CD4-positive, alpha-beta T cell (primary cell): ENCODE measurements around the gene PTGER1. TPM values are rescaled to one million over a fixed set of nuclear protein-coding genes. Genes with fewer than 3 reads are reported as not detected.

Source experiments
- ATAC-seq: fragments of 200-7000 bp; cut with Tn5 transposase; one replicate; pipeline ENCODE4 v1.10.0; 2022; ENCODE audit warnings: mild to moderate bottlenecking; ENCODE audit not compliant: poor library complexity
- CTCF ChIA-PET: fragments of 350-600 bp; sonication (Branson Sonifier 250); formaldehyde crosslinking; loops from one replicate; lab custom pipeline; 2021; ENCODE audit warnings: antibody characterized with exemption, inconsistent platforms; lab: Charles Lee
- POLR2A ChIA-PET: fragments of 350-600 bp; sonication (Branson Sonifier 250); formaldehyde crosslinking; loops from one replicate; lab custom pipeline; 2021; ENCODE audit warnings: antibody characterized with exemption, inconsistent platforms; lab: Charles Lee
- DNase-seq, 14 experiments: peaks; one replicate each; pipeline ENCODE4 v3.0.0-alpha.2; 2013 to 2020; ENCODE audit warnings: mixed read lengths in 2 of 14
- H3K27ac ChIP-seq, 2 donors: one replicate each; pipeline versions ENCODE4 v1.5.1 to v1.7.0; 2013; ENCODE audit warnings: low read length in 2 of 2, low read depth in 1 of 2, mild to moderate bottlenecking in 1 of 2
- H3K27me3 ChIP-seq, 2 experiments: 1 replicate in 1 of 2; 2 replicates in 1 of 2; pipeline versions ENCODE4 v1.6.1 to v1.7.0; 2013; ENCODE audit warnings: low read length in 2 of 2, control low read depth in 1 of 2, mild to moderate bottlenecking in 1 of 2, moderate library complexity in 1 of 2; ENCODE audit not compliant: insufficient read depth in 2 of 2, control insufficient read depth in 1 of 2
- H3K36me3 ChIP-seq: one replicate; pipeline ENCODE4 v1.6.1; 2013; ENCODE audit warnings: low read length, control low read depth; ENCODE audit not compliant: insufficient read depth
- H3K4me1 ChIP-seq: one replicate; pipeline ENCODE4 v1.6.1; 2013; ENCODE audit warnings: low read length, control low read depth; ENCODE audit not compliant: insufficient read depth
- H3K4me3 ChIP-seq: one replicate; pipeline ENCODE4 v1.5.1; 2013; ENCODE audit warnings: mild to moderate bottlenecking, low read length, moderate library complexity
- H3K9me3 ChIP-seq, 2 experiments: 1 replicate in 1 of 2; 2 replicates in 1 of 2; pipeline versions ENCODE4 v1.6.1 to v1.7.0; 2013; ENCODE audit warnings: low read length in 2 of 2, mild to moderate bottlenecking in 2 of 2, control low read depth in 1 of 2, moderate library complexity in 1 of 2; ENCODE audit not compliant: control insufficient read depth in 1 of 2, insufficient read depth in 1 of 2
- H3K27ac Mint-ChIP-seq: one replicate; pipeline ENCODE4 v1.8.0; 2020; ENCODE audit warnings: mixed read lengths
- H3K27me3 Mint-ChIP-seq: one replicate; pipeline ENCODE4 v1.8.0; 2021; ENCODE audit warnings: mixed read lengths
- H3K36me3 Mint-ChIP-seq: one replicate; pipeline ENCODE4 v1.8.0; 2021; ENCODE audit warnings: low read depth, mixed read lengths
- H3K4me1 Mint-ChIP-seq: one replicate; pipeline ENCODE4 v1.8.0; 2021; ENCODE audit warnings: low read depth, mixed read lengths
- H3K4me3 Mint-ChIP-seq: one replicate; pipeline ENCODE4 v1.8.0; 2020; ENCODE audit warnings: mild to moderate bottlenecking, mixed read lengths
- H3K9me3 Mint-ChIP-seq: one replicate; pipeline ENCODE4 v1.8.0; 2020; ENCODE audit warnings: mixed read lengths
- intact Hi-C, 2 experiments: fragments of 100-400 bp; cut with DNase I in 1 of 2; cut with micrococcal nuclease in 1 of 2; formaldehyde crosslinking; loops; one replicate each; pipeline versions ENCODE4 v1.15.1 to v1.9.0; 2023 to 2025; cut with DNase I, micrococcal nuclease
- total RNA-seq, 174 experiments: library from RNA in 2 of 174; stranded (reverse) in 2 of 174; gene quantifications; one replicate each; pipeline ENCODE4 v1.2.3 and lab custom pipeline; 2021 to 2026
- TF ChIP-seq, protein P1 (sequence below): fragments of 200-600 bp; IDR thresholded peaks from one replicate; pipeline ENCODE4 v1.8.0; 2022; ENCODE audit warnings: antibody characterized with exemption, mild to moderate bottlenecking

The PTGER1 gene
- total RNA-seq, 2 experiments from 2014 or later: not detected

DNA sequence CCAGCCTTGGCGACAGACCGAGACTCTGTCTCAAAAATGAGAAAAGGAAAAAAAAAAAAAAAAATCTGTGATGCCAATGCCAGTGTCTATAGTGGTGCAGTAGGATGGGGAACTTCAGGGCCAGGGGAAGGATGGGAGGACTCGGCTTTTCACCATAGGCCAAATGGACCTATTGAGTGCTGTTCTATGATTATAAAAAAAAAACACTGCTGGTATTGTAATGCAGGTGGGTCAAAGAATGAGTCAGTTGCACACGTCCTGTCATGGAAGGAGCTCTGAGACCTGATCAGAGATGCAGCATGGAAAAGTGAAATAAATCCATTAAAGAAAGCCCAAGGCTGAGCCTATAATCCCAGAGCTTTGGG, 36.1 kb upstream of the PTGER1 start:
- no peaks in the 10 kb centered on the region for H3K27me3 Mint-ChIP-seq
- Histone ChIP-seq H3K36me3 (peaks cover 24% of the 10 kb centered on the region), H3K27me3 (no peaks in the 10 kb centered on the region), H3K4me1 (peaks cover 54% of the 10 kb centered on the region), H3K4me3 (no peak overlapping the region), H3K27ac (no peak overlapping the region), H3K9me3 (no peaks in the 10 kb centered on the region)
- intact Hi-C loops: no loop called here
- ChIA-PET POLR2A (interaction anchor here (1.0 to 10.0 kb wide), 2 partner anchors 9 to 15 kb away, joined by 3 to 430 read pairs; partner anchors contain the start of genes DNAJB1 and GIPC1), CTCF (interaction anchor here (2.3 kb wide), 1 partner anchor 40 kb away, joined by 7 read pairs; no protein-coding TSS in a partner anchor)
- TF ChIP-seq, protein P1, sequence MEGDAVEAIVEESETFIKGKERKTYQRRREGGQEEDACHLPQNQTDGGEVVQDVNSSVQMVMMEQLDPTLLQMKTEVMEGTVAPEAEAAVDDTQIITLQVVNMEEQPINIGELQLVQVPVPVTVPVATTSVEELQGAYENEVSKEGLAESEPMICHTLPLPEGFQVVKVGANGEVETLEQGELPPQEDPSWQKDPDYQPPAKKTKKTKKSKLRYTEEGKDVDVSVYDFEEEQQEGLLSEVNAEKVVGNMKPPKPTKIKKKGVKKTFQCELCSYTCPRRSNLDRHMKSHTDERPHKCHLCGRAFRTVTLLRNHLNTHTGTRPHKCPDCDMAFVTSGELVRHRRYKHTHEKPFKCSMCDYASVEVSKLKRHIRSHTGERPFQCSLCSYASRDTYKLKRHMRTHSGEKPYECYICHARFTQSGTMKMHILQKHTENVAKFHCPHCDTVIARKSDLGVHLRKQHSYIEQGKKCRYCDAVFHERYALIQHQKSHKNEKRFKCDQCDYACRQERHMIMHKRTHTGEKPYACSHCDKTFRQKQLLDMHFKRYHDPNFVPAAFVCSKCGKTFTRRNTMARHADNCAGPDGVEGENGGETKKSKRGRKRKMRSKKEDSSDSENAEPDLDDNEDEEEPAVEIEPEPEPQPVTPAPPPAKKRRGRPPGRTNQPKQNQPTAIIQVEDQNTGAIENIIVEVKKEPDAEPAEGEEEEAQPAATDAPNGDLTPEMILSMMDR: no peak
- peaks cover 80% of the 10 kb centered on the region for H3K4me1 Mint-ChIP-seq
- DNase-seq (no peak), ATAC-seq (no peak)
- H3K27ac Mint-ChIP-seq: peak overlapping the region; percentile 58
- H3K9me3 Mint-ChIP-seq: no peaks in the 10 kb centered on the region
- peak overlapping the region; percentile 45 for H3K4me3 Mint-ChIP-seq
- peaks cover 36% of the 10 kb centered on the region for H3K36me3 Mint-ChIP-seq

DNA sequence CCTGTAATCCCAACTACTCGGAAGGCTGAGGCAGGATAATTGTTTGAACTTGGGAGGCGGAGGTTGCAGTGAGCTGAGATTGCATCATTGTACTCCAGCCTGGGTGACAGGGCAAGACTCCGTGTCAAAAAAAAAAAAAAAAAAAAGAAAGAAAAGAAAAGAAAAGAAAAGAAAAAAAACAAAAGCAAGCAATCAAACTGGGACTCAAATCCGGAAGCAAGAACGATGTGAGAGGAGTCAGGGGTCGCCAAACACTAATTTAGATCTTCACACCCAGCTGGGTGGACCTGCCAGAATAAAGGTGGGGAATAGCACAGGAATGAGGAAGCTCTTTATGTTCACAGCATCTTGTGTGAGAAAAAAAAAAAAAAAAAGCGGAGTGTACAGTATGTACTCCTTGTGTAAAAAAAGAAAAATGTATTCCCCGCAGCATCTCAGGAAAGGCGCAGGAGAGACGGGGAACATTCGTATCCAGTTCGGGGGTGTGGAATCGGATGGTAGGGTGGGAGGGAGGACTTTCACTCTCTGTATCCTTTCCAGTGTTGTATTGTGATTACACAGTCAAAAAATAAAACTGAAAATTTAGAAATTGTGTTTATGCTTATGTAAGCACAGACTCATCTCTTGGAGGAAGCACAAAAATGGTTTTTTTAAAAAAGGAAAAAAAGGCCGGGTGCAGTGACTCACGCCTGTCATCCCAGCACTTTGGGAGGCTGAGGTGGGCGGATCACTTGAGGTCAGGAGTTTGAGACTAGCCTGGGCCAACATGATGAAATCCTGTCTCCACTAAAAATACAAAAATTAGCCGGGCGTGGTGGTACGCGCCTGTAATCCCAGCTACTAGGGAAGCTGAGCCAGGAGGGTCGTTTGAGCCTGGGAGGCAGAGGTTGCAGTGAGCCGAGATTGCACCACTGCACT, 35.4 kb upstream of the PTGER1 start:
- Mint-ChIP-seq H3K4me1 (peaks cover 80% of the 10 kb centered on the region), H3K9me3 (no peaks in the 10 kb centered on the region), H3K27ac (peak overlapping the region; percentile 58), H3K36me3 (peaks cover 30% of the 10 kb centered on the region), H3K4me3 (peak overlapping the region; percentile 51), H3K27me3 (no peaks in the 10 kb centered on the region)
- POLR2A ChIA-PET: interaction anchor here (1.1 to 10.0 kb wide), 5 partner anchors 9 to 27 kb away, joined by 3 to 430 read pairs (median 5); partner anchors contain the start of genes DNAJB1 and GIPC1
- intact Hi-C loops: no loop called here
- CTCF ChIA-PET: interaction anchor here (0.8 to 2.3 kb wide), 4 partner anchors 19 to 162 kb away, joined by 3 to 7 read pairs (median 4); partner anchors contain the start of gene TECR
- TF ChIP-seq, protein P1: no peak
- no peaks in the 10 kb centered on the region for H3K27me3 ChIP-seq
- peak in 1 of 14 experiments; percentile 49 for DNase-seq
- H3K4me3 ChIP-seq: no peak overlapping the region
- ATAC-seq: no peak
- no peaks in the 10 kb centered on the region for H3K9me3 ChIP-seq
- peaks cover 18% of the 10 kb centered on the region for H3K36me3 ChIP-seq
- no peak overlapping the region for H3K27ac ChIP-seq
- H3K4me1 ChIP-seq: peaks cover 54% of the 10 kb centered on the region

DNA sequence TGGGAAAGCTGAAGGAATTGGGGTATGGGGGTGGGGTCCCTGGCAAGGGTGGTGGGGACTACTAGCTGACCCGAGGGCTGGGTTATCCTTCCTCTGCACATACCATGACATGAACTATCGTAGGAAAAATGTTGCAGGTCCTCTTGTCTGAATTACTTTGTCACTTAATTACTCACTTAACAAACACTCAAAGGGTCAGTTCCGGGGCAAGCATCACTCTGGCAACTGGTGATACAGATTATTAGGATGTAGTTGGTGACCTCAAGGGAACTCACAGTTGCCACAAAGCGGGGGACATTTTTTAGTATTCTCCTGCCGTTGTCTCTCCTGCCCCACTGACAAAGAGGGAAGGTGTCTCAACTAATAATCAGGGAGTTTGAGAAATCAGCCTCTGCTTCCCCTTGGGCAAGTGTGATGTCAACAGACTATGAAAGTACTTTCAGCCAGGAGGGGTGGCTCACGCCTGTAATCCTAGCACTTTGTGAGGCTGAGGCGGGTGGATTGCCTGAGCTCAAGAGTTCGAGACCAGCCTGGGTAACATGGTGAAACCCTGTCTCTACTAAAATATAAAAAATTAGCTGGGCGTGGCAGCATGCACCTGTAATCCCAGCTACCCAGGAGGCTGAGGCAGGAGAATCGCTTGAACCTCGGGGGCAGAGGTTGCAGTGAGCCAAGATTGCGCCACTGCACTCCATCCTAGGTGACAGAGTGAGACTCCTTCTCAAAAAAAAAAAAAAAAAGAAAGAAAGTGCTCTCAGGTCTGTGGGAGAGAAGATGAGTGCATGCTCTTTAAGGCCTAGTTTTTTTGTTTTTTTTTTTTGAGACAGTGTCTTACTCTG, 32.8 kb upstream of the PTGER1 start:
- no peak overlapping the region for H3K4me3 ChIP-seq
- H3K9me3 Mint-ChIP-seq: no peaks in the 10 kb centered on the region
- intact Hi-C loops: loop anchor here (1.0 to 2.0 kb wide), 3 partner anchors 8 to 15 kb away; partner anchors contain the start of gene DNAJB1 (in 1 of the 2)
- H3K27ac ChIP-seq: no peak overlapping the region
- no peaks in the 10 kb centered on the region for H3K9me3 ChIP-seq
- H3K27ac Mint-ChIP-seq: peak overlapping the region; percentile 96
- H3K4me1 ChIP-seq: peaks cover 53% of the 10 kb centered on the region
- TF ChIP-seq, protein P1: no peak
- H3K4me1 Mint-ChIP-seq: peaks cover 77% of the 10 kb centered on the region
- ChIA-PET CTCF (interaction anchor here (0.7 to 3.9 kb wide), 7 partner anchors 9 to 371 kb away, joined by 3 to 29 read pairs (median 3); partner anchors contain the start of gene DNAJB1), POLR2A (interaction anchor here (0.8 to 10.0 kb wide), 14 partner anchors 12 to 371 kb away, joined by 3 to 430 read pairs (median 8); partner anchors contain the start of genes ASF1B, DNAJB1, GIPC1 and NDUFB7)
- no peaks in the 10 kb centered on the region for H3K36me3 ChIP-seq
- H3K27me3 ChIP-seq: no peaks in the 10 kb centered on the region
- H3K36me3 Mint-ChIP-seq: peaks cover 3% of the 10 kb centered on the region
- no peaks in the 10 kb centered on the region for H3K27me3 Mint-ChIP-seq
- peak overlapping the region; percentile 70 for H3K4me3 Mint-ChIP-seq
- ATAC-seq: no peak
- peak in 1 of 14 experiments; percentile 49 for DNase-seq
